ENCODE data around the gene NOL3. TPM values are rescaled to one million over a fixed set of nuclear protein-coding genes. Genes with fewer than 3 reads are reported as not detected.

NOL3 gene
- total RNA-seq, 1 experiment from 2014 or later: 68.0 TPM

DNA sequence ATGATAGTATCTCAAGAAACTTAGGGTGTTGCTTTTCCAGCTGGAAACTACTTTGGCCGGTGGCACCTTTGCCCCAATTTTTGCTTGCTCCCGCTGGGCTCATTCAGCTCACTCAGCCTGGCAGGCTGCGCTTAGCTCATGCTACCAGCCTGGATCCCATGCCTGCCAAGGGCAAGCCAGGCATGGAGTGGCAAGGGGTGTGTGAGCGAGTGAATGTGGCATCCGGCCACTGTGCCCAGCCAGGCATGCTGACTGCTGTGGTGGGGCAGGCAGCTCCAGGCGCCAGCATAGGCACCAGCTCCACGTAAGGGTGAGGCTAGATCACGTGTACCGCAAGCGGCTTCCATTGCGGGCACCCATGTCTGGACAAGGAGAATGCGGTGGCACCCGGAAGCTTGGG, 28.9 kb upstream of the NOL3 start:
- H4K20me1 ChIP-seq (ENCODE audit: insufficient read depth): no peaks in the 10 kb centered on the region
- no peaks in the 10 kb centered on the region for H3K9me3 ChIP-seq (ENCODE audit: insufficient read depth, low read depth)
- ChIA-PET POLR2A (ENCODE audit: unreplicated experiment) (no interaction called here), CTCF (no interaction called here)
- BruUV-seq (replicated peaks): no TSS peak
- no peaks in the 10 kb centered on the region for H3K27me3 ChIP-seq (ENCODE audit: insufficient read depth, low read depth)
- H3K27ac ChIP-seq: no peak overlapping the region
- H3K36me3 ChIP-seq (ENCODE audit: low read depth): peaks cover 5% of the 10 kb centered on the region; the same call in 1 of the 2 replicates
- H3F3A ChIP-seq (ENCODE audit: insufficient read depth, low read depth): no peaks in the 10 kb centered on the region
- DNase-seq: no peak
- no peaks in the 10 kb centered on the region for H3K79me2 ChIP-seq (ENCODE audit: low read depth)
- H3K9me2 ChIP-seq (ENCODE audit: insufficient read depth): no peaks in the 10 kb centered on the region
- no peak overlapping the region for H2AFZ ChIP-seq
- no peak overlapping the region for H3K4me2 ChIP-seq
- intact Hi-C loops (cut with micrococcal nuclease; ENCODE audit: unreplicated experiment): no loop called here
- TF ChIP-seq EZH2 (IDR thresholded peaks at IDR 0.05; ENCODE audit: low read depth): no peak
- TF ChIP-seq, protein P1, sequence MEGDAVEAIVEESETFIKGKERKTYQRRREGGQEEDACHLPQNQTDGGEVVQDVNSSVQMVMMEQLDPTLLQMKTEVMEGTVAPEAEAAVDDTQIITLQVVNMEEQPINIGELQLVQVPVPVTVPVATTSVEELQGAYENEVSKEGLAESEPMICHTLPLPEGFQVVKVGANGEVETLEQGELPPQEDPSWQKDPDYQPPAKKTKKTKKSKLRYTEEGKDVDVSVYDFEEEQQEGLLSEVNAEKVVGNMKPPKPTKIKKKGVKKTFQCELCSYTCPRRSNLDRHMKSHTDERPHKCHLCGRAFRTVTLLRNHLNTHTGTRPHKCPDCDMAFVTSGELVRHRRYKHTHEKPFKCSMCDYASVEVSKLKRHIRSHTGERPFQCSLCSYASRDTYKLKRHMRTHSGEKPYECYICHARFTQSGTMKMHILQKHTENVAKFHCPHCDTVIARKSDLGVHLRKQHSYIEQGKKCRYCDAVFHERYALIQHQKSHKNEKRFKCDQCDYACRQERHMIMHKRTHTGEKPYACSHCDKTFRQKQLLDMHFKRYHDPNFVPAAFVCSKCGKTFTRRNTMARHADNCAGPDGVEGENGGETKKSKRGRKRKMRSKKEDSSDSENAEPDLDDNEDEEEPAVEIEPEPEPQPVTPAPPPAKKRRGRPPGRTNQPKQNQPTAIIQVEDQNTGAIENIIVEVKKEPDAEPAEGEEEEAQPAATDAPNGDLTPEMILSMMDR (conservative IDR thresholded peaks at IDR 0.05): no peak
- no peak overlapping the region for H3K4me3 ChIP-seq
- H3K4me1 ChIP-seq (replicated peaks; ENCODE audit: insufficient read depth): no peaks in the 10 kb centered on the region

DNA sequence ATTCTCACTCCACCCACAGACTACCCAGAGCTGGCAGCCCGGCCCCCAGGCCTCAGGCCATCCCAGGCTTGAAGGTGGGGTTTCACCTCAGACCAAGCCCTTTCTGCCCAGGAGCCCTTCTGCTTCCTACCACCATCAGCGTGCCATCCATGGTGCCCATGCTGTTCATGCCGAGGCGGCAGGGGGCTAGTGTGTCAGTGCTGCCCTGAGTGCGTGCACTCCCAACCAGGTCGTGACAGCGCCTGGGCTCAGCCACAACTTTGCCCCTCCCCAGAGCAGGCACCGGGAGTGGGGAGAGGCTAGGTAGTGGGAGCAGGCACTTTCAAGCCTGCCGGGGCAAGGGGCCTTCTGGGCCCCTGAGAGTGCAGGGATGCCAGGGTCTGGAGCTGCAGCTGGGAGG, 28.0 kb upstream of the NOL3 start:
- ChIA-PET CTCF (no interaction called here), POLR2A (ENCODE audit: unreplicated experiment) (no interaction called here)
- no peak for DNase-seq
- no peak overlapping the region for H3K27ac ChIP-seq
- no peak for TF ChIP-seq EZH2 (IDR thresholded peaks at IDR 0.05; ENCODE audit: low read depth)
- TF ChIP-seq, protein P1 (conservative IDR thresholded peaks at IDR 0.05): no peak
- H3K27me3 ChIP-seq (ENCODE audit: insufficient read depth, low read depth): no peaks in the 10 kb centered on the region
- peaks cover 1% of the 10 kb centered on the region; the same call in 1 of the 2 replicates for H3K36me3 ChIP-seq (ENCODE audit: low read depth)
- H3K4me3 ChIP-seq: no peak overlapping the region
- no peak overlapping the region for H3K4me2 ChIP-seq
- no peak overlapping the region for H2AFZ ChIP-seq
- no peaks in the 10 kb centered on the region for H3K79me2 ChIP-seq (ENCODE audit: low read depth)
- BruUV-seq (replicated peaks): no TSS peak
- intact Hi-C loops (cut with micrococcal nuclease; ENCODE audit: unreplicated experiment): no loop called here
- H3K9me2 ChIP-seq (ENCODE audit: insufficient read depth): no peaks in the 10 kb centered on the region
- peaks cover under 1% of the 10 kb centered on the region; the same call in 1 of the 2 replicates for H3F3A ChIP-seq (ENCODE audit: insufficient read depth, low read depth)
- no peaks in the 10 kb centered on the region for H4K20me1 ChIP-seq (ENCODE audit: insufficient read depth)
- H3K9me3 ChIP-seq (ENCODE audit: insufficient read depth, low read depth): no peaks in the 10 kb centered on the region
- no peaks in the 10 kb centered on the region for H3K4me1 ChIP-seq (replicated peaks; ENCODE audit: insufficient read depth)

DNA sequence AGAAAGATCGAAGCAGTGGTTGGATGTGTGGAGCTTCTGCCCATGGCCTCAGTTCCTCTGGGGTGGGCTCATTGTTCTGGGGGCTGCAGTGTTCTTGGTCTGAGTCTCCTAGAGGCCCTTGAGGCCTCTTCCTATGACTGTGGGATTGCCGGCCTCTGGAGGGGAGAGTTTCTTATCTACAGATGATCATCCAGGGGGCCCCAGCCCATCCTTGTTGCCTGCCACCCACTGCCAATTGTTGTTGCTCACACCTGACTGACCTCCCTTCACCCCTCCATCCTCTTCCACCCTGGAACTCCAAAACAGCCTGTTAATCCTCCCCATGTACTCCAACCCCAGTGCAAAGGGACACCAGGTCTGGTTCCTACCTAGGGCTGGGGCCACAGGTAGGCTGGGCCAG, 25.4 kb upstream of the NOL3 start:
- Histone ChIP-seq H3K36me3 (ENCODE audit: low read depth) (no peaks in the 10 kb centered on the region; the same call in 1 of the 2 replicates), H3K9me3 (ENCODE audit: insufficient read depth, low read depth) (no peaks in the 10 kb centered on the region), H3F3A (ENCODE audit: insufficient read depth, low read depth) (peaks cover 17% of the 10 kb centered on the region), H3K27me3 (ENCODE audit: insufficient read depth, low read depth) (no peaks in the 10 kb centered on the region), H2AFZ (no peak overlapping the region), H3K27ac (no peak overlapping the region), H3K4me2 (no peak overlapping the region), H3K79me2 (ENCODE audit: low read depth) (no peaks in the 10 kb centered on the region), H3K4me1 (replicated peaks; ENCODE audit: insufficient read depth) (no peaks in the 10 kb centered on the region), H3K9me2 (ENCODE audit: insufficient read depth) (no peaks in the 10 kb centered on the region), H4K20me1 (ENCODE audit: insufficient read depth) (no peaks in the 10 kb centered on the region), H3K4me3 (no peak overlapping the region)
- BruUV-seq (replicated peaks): no TSS peak
- intact Hi-C loops (cut with micrococcal nuclease; ENCODE audit: unreplicated experiment): no loop called here
- TF ChIP-seq, protein P1 (conservative IDR thresholded peaks at IDR 0.05): no peak
- no peak for TF ChIP-seq EZH2 (IDR thresholded peaks at IDR 0.05; ENCODE audit: low read depth)
- ChIA-PET CTCF (no interaction called here), POLR2A (ENCODE audit: unreplicated experiment) (no interaction called here)
- DNase-seq: no peak

All from PC-9 (cell line).